Osteoblast (primary cell): ENCODE data around the gene DNM1L. TPM values are rescaled to one million over a fixed set of nuclear protein-coding genes. Genes with fewer than 3 reads are reported as not detected.

Experiments
- DNase-seq: peaks from one replicate; pipeline ENCODE4 v3.0.0; 2011; ENCODE audit warnings: low spot score, mixed read lengths; ENCODE audit not compliant: insufficient read length; ENCODE audit errors: missing footprints
- H2AFZ ChIP-seq: 2 replicates; pipeline ENCODE4 v1.6.0; 2011; ENCODE audit warnings: mild to moderate bottlenecking, low read length
- H3K27ac ChIP-seq: 2 replicates; pipeline ENCODE4 v1.5.1; 2011; ENCODE audit warnings: mild to moderate bottlenecking, low read depth, low read length, moderate library complexity
- H3K27me3 ChIP-seq: 2 replicates; pipeline ENCODE4 v1.6.0; 2012; ENCODE audit warnings: mild to moderate bottlenecking, control low read depth, inconsistent platforms, low read length, moderate library complexity; ENCODE audit not compliant: insufficient read depth
- H3K36me3 ChIP-seq: 2 replicates; pipeline ENCODE4 v1.5.1; 2011; ENCODE audit warnings: mild to moderate bottlenecking, low read length, control low read depth, moderate library complexity; ENCODE audit not compliant: insufficient read depth
- H3K4me1 ChIP-seq: 2 replicates; pipeline ENCODE4 v1.5.1; 2011; ENCODE audit warnings: mild to moderate bottlenecking, low read length, control low read depth, moderate library complexity; ENCODE audit not compliant: insufficient read depth
- H3K4me2 ChIP-seq: 2 replicates; pipeline ENCODE4 v1.6.0; 2011; ENCODE audit warnings: mild to moderate bottlenecking, low read length; ENCODE audit not compliant: insufficient read depth
- H3K4me3 ChIP-seq: fragments of 200-600 bp; sonication (generic); 3 replicates; pipeline ENCODE4 v1.5.1; 2012; ENCODE audit warnings: mild to moderate bottlenecking, low read length, inconsistent platforms; ENCODE audit not compliant: insufficient read depth
- H3K79me2 ChIP-seq: 2 replicates; pipeline ENCODE4 v1.6.0; 2012; ENCODE audit warnings: mild to moderate bottlenecking, low read length, control low read depth, inconsistent platforms; ENCODE audit not compliant: insufficient read depth
- H3K9me3 ChIP-seq: 2 replicates; pipeline ENCODE4 v1.5.1; 2011; ENCODE audit warnings: low read depth, low read length, control low read depth
- H4K20me1 ChIP-seq: 2 replicates; pipeline ENCODE4 v1.6.0; 2012; ENCODE audit warnings: mild to moderate bottlenecking, low read length, control low read depth; ENCODE audit not compliant: insufficient read depth
- total RNA-seq: library from RNA; depleted of rRNA; stranded (reverse); fragments of >200 nt; gene quantifications from 2 replicates; pipeline ENCODE4 v1.2.3, GENCODE V29; 2012
- TF ChIP-seq, protein P1 (sequence below): IDR thresholded peaks from 2 replicates; pipeline ENCODE4 v1.5.1; 2011; ENCODE audit warnings: mild to moderate bottlenecking, low read depth, low read length, moderate library complexity; ENCODE audit errors: extremely low read depth

Gene DNM1L
- total RNA-seq, 1 donor, result 74.9 TPM

GRCh38 chr12:32768518-32768917, 89.4 kb downstream of the DNM1L start:
- TF ChIP-seq, protein P1, sequence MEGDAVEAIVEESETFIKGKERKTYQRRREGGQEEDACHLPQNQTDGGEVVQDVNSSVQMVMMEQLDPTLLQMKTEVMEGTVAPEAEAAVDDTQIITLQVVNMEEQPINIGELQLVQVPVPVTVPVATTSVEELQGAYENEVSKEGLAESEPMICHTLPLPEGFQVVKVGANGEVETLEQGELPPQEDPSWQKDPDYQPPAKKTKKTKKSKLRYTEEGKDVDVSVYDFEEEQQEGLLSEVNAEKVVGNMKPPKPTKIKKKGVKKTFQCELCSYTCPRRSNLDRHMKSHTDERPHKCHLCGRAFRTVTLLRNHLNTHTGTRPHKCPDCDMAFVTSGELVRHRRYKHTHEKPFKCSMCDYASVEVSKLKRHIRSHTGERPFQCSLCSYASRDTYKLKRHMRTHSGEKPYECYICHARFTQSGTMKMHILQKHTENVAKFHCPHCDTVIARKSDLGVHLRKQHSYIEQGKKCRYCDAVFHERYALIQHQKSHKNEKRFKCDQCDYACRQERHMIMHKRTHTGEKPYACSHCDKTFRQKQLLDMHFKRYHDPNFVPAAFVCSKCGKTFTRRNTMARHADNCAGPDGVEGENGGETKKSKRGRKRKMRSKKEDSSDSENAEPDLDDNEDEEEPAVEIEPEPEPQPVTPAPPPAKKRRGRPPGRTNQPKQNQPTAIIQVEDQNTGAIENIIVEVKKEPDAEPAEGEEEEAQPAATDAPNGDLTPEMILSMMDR, result no peak
- no peak for DNase-seq

GRCh38 chr12:32770141-32770540, 91.0 kb downstream of the DNM1L start:
- Histone ChIP-seq H3K4me3 (no peak overlapping the region), H3K4me2 (no peak overlapping the region), H4K20me1 (no peaks in the 10 kb centered on the region), H3K4me1 (no peaks in the 10 kb centered on the region), H3K36me3 (no peaks in the 10 kb centered on the region), H3K79me2 (no peaks in the 10 kb centered on the region), H3K27me3 (no peaks in the 10 kb centered on the region), H2AFZ (no peak overlapping the region), H3K27ac (no peak overlapping the region), H3K9me3 (no peaks in the 10 kb centered on the region)
- no peak for DNase-seq
- TF ChIP-seq, protein P1, result no peak

More at GRCh38 chr12:32768518-32768917, 89.4 kb downstream of the DNM1L start:
- Histone ChIP-seq H3K9me3 (no peaks in the 10 kb centered on the region), H3K79me2 (no peaks in the 10 kb centered on the region), H3K4me1 (no peaks in the 10 kb centered on the region), H2AFZ (no peak overlapping the region), H3K27me3 (no peaks in the 10 kb centered on the region), H3K36me3 (no peaks in the 10 kb centered on the region), H3K4me3 (no peak overlapping the region), H3K4me2 (no peak overlapping the region), H3K27ac (no peak overlapping the region), H4K20me1 (no peaks in the 10 kb centered on the region)

DNA sequence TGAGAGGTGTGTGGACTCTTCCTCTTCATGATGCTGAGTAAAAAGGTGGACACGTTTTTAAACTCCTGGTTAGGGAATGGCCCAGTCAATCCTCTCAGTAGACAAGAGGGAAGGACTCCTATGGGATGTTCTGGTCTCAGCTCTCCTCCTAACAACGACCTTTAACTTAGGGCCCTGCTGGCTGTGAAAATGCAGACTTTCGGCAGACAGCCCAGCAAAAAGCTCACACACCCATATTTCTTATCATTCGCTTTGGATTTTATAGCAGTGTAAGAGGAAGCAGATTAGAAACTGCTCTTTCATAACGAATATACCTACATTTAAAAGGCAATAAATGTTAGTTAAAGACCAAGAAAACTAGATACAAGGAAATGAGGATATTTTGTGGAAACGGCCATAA, 94.6 kb downstream of the DNM1L start:
- Histone ChIP-seq H4K20me1 (no peaks in the 10 kb centered on the region), H3K4me1 (no peaks in the 10 kb centered on the region), H3K27ac (no peak overlapping the region), H3K27me3 (no peaks in the 10 kb centered on the region), H3K79me2 (no peaks in the 10 kb centered on the region), H2AFZ (no peak overlapping the region), H3K4me2 (no peak overlapping the region), H3K36me3 (no peaks in the 10 kb centered on the region), H3K9me3 (no peaks in the 10 kb centered on the region), H3K4me3 (no peak overlapping the region)
- TF ChIP-seq, protein P1, result no peak
- no peak for DNase-seq

DNA sequence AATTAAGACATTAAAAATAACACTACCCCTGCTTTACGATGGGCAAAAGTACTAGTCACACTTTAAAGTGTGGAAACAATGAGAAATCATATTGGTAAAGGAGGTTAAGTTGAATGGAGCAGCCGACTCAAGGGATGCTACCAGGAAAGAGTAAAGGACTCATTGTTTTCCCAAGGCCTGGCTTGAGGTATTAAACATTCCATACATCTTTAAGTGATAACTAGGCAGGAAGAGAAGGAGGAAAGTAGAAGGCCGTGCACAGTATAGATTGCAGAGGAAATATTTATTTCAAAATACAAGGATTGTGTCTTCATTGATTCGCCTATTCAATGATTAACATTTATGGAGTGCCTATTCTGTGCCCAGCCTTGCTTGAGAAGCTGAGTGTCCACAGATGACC, 97.2 kb downstream of the DNM1L start:
- no peak for DNase-seq
- Histone ChIP-seq H3K36me3 (no peaks in the 10 kb centered on the region), H3K4me3 (no peak overlapping the region), H3K4me1 (no peaks in the 10 kb centered on the region), H4K20me1 (no peaks in the 10 kb centered on the region), H3K27ac (no peak overlapping the region), H2AFZ (no peak overlapping the region), H3K79me2 (no peaks in the 10 kb centered on the region), H3K9me3 (no peaks in the 10 kb centered on the region), H3K27me3 (no peaks in the 10 kb centered on the region), H3K4me2 (no peak overlapping the region)
- TF ChIP-seq, protein P1, result no peak
